NB4 (cell line): ENCODE data around the gene KCNK2.

Source experiments
- CTCF ChIP-seq: IDR thresholded peaks from one replicate; pipeline ENCODE4 v1.5.1; 2012; ENCODE audit warnings: low read depth, low read length
- MYC ChIP-seq: IDR thresholded peaks from 2 replicates; pipeline ENCODE4 v1.6.1; 2011; ENCODE audit warnings: low read depth, low read length
- POLR2A ChIP-seq: IDR thresholded peaks from 2 replicates; pipeline ENCODE4 v1.6.1; 2011; ENCODE audit warnings: mild to moderate bottlenecking; ENCODE audit not compliant: insufficient read length; ENCODE audit errors: extremely low read depth

GRCh38 chr1:215200121-215200520 lies 117.6 kb downstream of the KCNK2 start:
- TF ChIP-seq CTCF (no peak), POLR2A (no peak), MYC (no peak)
